GM19324 (cell line): ENCODE results near the gene SARS1.
"Not testable (repeated sequence)": the region's sequence is repeated elsewhere in the genome, so short reads cannot be mapped to it uniquely, and the experiment has no call there.

ENCODE experiments used
- ATAC-seq: cut with Tn5 transposase; IDR thresholded peaks from one replicate; pipeline ENCODE4 v1.9.1; 2021; ENCODE audit warnings: mild to moderate bottlenecking, moderate library complexity; ENCODE audit not compliant: unreplicated experiment, low FRiP score

SARS1 gene

DNA sequence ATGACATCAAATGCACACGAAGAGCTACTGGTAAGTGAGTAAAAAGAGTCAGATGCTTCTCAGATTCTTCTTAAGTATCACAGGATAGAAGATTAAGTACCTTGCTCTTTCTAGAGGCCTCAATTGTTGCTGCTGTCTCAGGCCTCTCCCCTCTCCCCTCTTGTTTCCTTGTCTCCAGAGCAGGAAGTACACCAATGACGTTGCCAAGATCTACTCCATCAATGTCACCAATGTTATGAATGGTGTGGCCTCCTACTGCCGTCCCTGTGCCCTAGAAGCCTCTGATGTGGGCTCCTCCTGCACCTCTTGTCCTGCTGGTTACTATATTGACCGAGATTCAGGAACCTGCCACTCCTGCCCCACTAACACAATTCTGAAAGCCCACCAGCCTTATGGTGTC lies 21.3 kb upstream of the SARS1 start:
- no peak for ATAC-seq

DNA sequence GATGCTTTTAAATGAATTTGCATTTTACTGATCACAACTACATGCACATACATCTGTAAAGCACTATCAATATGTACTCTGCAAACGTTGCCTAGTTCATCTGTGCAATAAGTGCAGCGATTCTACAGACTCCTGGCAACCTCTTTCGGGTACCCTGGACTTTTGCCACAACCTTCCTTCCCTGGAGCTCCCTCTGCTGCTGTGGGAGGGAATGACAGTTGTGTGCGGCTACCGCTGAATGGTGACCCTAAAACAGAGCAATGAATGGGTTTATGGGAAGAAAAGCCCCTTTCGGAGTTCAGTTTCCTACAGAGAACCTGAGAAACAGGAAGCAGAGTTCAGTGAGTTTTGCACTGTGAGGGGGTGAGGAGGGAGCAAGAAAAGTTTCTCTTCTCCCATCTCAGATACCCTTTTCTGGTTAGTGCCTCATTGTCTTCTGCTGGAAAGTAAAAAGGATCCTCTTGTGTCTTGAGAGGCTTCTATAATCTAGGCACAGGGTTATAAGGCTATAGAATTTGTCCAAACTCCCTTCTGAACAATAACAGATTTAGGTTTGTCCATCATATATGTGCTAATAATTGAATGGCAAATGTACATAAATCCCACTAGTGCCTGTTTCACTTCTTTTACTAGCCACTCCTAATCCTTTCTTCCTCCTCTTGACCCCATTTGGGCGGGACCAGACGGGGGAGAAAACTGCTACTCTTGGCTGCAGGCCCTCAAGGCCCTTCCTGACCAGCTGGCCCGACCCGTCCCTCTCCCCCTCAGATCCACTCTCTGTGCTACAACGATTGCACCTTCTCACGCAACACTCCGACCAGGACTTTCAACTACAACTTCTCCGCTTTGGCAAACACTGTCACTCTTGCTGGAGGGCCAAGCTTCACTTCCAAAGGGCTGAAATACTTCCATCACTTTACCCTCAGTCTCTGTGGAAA lies 19.8 kb upstream of the SARS1 start:
- no peak for ATAC-seq

DNA sequence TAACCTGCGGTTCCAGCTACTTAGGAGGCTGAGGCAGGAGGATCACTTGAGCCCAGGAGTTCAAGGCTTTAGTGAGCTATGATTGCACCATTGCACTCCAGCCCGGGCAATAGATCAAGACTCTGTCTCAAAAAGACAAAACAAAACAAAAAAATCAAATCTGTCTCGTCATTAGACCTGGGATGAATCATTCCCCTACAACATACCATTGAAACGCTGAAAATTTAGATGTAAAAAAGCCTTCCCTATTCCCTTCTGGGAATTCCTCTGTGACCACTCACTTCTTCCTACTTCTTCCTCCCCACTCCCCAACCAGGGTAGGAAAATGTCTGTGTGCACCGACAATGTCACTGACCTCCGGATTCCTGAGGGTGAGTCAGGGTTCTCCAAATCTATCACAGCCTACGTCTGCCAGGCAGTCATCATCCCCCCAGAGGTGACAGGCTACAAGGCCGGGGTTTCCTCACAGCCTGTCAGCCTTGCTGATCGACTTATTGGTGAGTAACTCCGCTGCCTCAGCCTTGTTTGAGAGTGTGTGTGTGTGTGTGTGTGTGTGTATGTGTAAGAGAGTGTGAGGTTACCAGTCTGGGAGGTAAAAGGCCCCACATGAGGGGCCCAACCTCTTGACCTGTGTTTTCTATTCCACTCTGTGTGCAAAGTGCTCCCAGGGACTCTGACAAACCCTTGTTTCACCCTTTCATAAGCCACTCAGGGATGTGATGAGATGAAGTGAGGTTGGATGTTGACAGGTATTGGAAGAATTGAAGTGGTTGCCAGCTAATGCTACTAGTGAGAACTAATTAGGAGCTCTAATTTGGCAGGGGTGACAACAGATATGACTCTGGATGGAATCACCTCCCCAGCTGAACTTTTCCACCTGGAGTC lies 16.3 kb upstream of the SARS1 start:
- no peak for ATAC-seq

DNA sequence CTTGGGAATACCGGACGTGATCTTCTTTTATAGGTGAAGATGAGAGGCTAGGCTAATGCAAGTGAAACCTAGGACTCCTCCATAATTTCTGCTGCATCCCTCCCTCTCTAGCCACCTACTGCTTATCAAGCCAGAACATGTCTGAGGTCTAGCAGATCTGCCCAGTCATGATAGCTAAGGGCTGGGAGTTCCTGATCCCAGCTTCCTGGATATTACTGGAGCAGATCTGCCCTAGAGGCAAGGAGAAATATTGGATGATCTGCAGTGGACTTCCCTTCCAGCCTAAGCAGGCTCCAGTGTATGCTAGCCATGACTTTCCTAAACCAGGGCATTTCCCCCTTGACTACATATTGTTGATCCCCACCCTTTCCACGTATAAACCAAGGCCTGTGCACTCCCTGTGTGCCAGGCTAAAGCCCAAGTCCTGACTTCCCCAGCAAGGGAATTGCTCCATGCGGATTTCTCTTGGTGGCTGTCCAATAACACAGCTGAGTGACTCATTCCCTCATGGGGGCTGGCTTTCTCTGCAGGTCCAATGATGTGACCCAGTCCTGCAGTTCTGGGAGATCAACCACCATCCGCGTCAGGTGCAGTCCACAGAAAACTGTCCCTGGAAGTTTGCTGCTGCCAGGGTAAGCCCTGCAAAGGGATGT lies 15.5 kb upstream of the SARS1 start:
- no peak for ATAC-seq

DNA sequence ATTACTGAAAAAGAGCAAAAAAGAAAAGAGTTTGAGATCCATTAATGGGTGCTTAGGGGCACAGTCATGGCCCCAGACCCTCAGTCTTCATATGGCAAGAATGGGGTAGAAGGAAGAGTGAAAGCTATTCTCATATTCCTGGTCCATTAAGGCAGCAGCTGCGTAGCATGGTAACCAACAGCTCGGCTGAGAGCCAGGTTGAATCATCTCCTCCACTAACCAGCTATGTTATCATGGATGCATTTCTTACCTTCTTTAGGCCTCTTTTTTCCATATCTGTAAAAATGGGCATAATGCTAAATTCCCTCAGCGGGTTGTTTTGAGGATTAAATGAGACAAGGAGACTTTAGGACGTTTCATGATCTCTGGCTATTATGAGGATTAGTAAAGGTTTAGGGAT lies 15.0 kb upstream of the SARS1 start:
- no peak for ATAC-seq

DNA sequence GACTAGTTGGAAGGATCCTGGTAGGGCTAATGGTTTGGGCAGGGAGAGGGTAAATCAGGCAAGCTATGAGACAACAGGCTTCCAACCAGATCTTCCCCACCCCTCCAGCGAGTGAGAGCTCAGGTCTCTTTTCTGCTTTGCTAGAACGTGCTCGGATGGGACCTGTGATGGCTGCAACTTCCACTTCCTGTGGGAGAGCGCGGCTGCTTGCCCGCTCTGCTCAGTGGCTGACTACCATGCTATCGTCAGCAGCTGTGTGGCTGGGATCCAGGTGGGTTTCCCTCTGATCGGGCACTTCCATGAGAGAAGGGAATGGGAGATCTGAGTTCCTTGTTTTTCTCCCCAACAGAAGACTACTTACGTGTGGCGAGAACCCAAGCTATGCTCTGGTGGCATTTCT lies 14.0 kb upstream of the SARS1 start:
- no peak for ATAC-seq

DNA sequence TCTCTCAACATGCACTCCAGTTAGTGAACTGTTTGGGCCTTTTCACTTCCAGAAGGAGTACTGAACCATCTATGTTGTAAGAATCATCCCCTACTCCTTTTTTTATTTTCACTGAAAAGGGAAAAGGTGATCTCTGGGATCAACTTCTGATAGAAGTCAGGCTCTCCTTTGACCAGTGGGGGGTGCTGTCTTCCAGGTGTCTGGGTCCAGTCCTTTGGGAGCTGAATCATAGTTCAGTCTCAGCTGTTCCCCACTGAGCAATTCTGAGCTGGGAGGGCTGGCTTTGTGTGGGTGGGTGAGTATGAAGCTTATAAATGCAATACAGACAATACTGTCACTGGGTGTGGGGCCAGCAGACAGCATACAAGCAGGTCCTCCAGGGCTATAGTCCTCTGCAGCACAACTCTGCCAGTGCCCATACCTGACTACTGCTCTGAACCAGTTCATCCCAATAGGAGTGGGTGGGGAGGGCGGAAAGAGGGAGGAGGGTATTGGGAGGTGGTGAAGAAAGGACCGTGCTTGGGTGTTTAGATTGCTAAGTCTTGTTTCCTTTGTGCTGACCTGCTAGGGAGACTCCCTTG lies 12.5 kb upstream of the SARS1 start:
- ATAC-seq: no peak

DNA sequence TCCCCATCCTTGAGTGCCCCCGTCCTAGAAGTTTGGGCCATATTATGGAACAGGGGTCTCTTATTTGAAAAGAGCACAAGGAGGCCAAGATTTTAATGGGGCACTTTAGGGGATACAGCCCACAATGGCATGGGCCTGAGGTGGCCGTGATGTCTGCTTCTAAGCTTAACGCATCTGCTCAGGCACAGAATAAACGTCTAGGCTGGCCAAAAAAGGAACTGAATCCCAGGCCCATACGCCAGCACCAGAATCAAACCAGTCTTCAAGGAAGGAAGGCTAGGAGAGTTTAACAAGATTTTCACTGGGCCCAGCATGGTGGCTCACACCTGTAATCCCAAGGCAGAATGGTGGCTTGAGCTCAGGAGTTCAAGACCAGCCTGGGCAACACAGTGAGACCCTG lies 9.2 kb upstream of the SARS1 start:
- ATAC-seq: no peak

GRCh38 chr1:109206339-109206738 lies 7.4 kb upstream of the SARS1 start:
- ATAC-seq: no peak

DNA sequence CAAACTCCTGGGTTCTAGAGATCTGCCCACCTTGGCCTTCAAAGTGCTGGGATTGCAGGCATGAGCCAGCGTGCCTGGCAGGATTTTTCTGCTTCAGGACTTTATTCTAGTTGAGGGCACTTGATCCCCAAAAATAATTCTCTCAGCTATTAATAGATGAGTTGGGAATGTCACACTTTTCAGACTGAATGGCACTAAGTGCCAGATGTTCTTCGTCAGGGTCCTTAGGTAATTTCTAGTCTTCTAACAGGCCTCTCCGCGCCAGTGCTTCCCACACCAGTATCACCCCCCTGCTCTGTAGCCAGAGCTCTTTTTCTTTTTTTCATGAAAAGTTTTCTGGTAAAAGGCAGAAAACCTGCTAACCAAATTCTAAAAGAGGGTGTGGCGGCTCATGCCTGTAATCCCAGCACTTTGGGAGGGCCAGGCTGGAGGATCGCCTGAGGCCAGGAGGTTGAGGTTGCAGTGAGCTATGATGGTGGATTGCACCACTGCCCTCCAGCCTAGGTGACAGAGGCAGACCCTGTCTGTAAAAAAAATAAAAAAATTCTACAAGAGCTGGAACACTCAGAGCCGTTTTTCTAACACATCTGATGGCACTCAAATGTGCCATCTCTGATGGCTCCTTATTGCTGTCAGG lies 6.1 kb upstream of the SARS1 start:
- no peak for ATAC-seq

GRCh38 chr1:109208394-109208793 lies 5.3 kb upstream of the SARS1 start:
- no peak for ATAC-seq

DNA sequence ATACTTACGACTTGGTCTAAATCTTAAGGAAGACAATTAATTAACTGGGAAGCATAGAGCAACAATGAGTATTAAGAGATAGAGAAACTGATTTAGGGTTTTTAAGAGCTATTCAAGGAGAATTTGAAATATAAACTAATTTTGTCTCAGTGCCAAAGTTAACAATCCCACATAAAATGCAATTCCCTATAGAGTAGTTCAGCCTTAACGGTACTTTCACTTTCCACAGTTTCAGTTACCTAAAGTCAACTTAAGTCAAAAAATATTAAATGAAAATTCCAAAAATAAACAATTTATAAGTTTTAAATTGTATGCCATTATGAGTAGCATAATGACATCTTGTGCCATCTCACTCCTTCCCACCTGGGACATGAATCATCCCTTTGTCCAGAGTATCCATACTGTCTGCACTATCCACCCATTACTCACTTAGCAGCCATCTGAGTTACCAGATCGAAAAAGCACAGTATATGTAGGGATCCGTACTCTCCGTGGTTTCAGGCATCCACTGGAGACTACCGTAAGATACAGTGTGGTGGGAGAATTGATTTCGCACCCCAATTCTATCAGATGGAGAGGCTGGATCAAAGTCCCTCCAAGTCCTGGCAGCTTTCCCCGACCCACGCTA lies 4.8 kb upstream of the SARS1 start:
- ATAC-seq: no peak

DNA sequence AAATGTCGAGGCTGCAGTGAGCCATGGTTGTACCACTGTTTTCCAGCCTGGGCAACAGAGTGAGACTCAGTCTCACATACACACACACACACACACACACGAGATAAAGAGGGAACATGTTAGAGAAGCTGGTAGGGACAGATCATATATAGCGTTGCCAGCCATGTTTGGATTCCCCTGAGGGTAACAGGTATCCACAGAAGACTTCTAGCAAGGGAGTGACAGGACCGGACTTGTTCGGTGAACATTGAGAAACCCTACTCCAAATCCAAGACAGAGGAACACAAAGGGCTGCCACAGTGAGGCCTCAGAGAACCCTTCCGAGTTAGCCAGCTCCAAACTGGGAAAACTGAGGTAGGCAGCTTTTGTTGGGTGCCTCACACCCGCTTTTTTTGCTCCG lies 3.7 kb upstream of the SARS1 start:
- ATAC-seq: no peak

DNA sequence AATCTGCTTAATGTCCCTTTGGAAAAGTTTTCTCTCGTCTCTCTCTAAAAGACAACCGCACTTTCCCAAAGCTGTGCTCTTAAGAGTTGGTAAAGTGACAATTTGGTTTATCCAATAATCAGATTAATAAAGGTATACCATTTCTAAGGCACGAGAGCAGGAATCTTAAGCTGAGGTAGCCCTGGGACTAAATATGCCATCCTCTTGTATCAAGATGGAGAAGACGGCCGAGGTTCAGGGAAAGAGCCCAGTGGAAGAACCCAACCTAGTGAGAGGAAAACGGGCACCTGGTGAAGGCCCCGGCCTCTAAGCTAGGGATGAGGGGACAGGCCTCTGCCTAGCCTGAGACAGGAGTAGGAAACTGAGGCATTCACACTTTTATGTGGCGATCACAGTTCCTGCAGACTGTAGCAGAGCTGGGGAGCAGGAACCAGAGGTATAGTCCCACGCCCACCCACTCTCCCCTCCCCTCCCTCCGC lies 334 bp upstream of the SARS1 start:
- no peak for ATAC-seq

DNA sequence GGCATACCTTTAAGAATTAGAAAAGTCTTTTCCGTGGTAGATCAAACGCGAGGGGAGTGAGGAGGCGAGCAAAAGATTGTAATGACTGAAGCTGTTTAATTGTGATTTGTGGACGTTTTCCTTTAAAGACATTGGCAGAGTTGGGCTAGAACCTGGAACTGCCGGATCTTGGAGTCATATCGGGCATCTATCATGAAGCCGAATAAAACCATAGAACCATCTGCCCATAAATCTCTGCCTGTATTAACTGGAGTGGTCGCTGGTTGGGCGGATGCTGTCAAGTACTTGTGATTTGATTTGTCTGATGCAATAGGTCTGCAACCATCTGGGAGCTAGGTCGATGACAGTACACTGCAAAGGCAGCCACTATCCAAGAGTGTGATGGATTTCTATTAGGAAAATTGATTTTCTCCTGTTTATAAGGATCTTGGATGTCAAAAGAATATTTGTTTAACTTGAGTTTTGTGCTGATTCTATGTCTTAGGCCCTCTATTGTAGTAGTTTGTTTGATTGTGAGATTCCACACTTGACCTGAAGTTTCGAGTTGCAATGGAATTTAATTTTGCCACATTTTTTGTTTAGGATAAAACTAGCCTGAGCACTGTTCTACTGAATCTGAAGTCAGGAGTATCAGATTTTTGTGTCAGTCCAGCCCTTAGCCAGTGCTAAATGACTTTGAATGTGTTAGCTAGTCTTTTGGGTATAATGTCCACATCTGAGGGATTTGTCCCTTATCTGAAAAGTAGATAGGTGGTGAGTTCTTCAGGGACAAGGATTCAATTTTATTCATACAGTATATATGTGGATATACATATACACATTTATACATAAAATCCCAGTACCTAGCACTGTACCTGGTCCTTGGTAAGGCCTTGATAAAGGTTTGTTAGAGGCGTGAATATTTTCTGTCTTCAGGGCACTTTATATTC lies 1.2 kb downstream of the SARS1 start:
- ATAC-seq: no peak

DNA sequence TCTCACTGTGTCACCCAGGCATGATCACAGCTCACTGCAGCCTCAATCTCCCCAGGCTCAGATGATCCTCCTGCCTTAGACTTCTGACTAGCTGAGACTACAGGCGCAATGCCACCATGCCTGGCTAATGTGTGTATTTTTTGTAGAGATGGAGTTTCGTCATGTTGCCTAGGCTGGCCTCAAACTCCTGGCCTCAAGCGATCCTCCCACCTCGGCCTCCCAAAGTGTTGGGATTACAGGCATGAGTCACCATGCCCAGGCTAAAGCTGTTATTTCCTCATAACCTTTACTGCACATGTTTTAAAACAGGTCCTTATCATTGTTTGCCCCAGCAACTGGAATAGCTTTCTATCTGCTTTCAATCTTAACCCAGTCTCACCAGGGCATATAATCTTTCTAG lies 2.9 kb downstream of the SARS1 start:
- ATAC-seq: no peak

- no peak for ATAC-seq
Measured at GRCh38 chr1:109218516-109218915, 4.8 kb downstream of the SARS1 start.

GRCh38 chr1:109221201-109221600 lies 7.5 kb downstream of the SARS1 start:
- ATAC-seq: not testable (repeated sequence)

GRCh38 chr1:109225308-109225707 lies 11.6 kb downstream of the SARS1 start:
- ATAC-seq: no peak
